Glutamatergic neuron (in vitro differentiated cells): ENCODE data around the gene ZNF296. TPM values are rescaled to one million over a fixed set of nuclear protein-coding genes. Genes with fewer than 3 reads are reported as not detected.

Experiments
- DNase-seq: peaks from one replicate; pipeline ENCODE4 v3.0.0; 2022
- H3K27ac Mint-ChIP-seq: one replicate; pipeline ENCODE4 v1.8.0; 2020; ENCODE audit warnings: mild to moderate bottlenecking, mixed read lengths, inconsistent platforms; ENCODE audit not compliant: unreplicated experiment
- H3K27me3 Mint-ChIP-seq: one replicate; pipeline ENCODE4 v1.8.0; 2020; ENCODE audit warnings: mild to moderate bottlenecking, moderate library complexity, mixed read lengths, inconsistent platforms; ENCODE audit not compliant: unreplicated experiment
- H3K36me3 Mint-ChIP-seq: one replicate; pipeline ENCODE4 v1.8.0; 2020; ENCODE audit warnings: mild to moderate bottlenecking, mixed read lengths, inconsistent platforms; ENCODE audit not compliant: unreplicated experiment
- H3K4me1 Mint-ChIP-seq: one replicate; pipeline ENCODE4 v1.8.0; 2020; ENCODE audit warnings: mild to moderate bottlenecking, low read depth, mixed read lengths, inconsistent platforms; ENCODE audit not compliant: unreplicated experiment
- H3K4me3 Mint-ChIP-seq: one replicate; pipeline ENCODE4 v1.8.0; 2020; ENCODE audit warnings: mild to moderate bottlenecking, mixed read lengths, inconsistent platforms; ENCODE audit not compliant: unreplicated experiment
- H3K9me3 Mint-ChIP-seq: one replicate; pipeline ENCODE4 v1.8.0; 2020; ENCODE audit warnings: mild to moderate bottlenecking, moderate library complexity, mixed read lengths, inconsistent platforms; ENCODE audit not compliant: unreplicated experiment
- total RNA-seq: library from RNA; stranded (reverse); fragmentation: NEBNext Ultra II Directional; extraction: Animal tissue kit (Norgen Biotek cat#: 25700); gene quantifications from one replicate; pipeline ENCODE4 v1.2.1, GENCODE V29; 2021; ENCODE audit not compliant: unreplicated experiment
- TF ChIP-seq, protein P1 (sequence below): fragments of 200-600 bp; sonication (generic); IDR thresholded peaks from one replicate; pipeline ENCODE4 v1.5.0; 2021; ENCODE audit not compliant: partially characterized antibody, unreplicated experiment

The ZNF296 gene
- total RNA-seq, 1 donor from 2014 or later, result 6.3 TPM

DNA sequence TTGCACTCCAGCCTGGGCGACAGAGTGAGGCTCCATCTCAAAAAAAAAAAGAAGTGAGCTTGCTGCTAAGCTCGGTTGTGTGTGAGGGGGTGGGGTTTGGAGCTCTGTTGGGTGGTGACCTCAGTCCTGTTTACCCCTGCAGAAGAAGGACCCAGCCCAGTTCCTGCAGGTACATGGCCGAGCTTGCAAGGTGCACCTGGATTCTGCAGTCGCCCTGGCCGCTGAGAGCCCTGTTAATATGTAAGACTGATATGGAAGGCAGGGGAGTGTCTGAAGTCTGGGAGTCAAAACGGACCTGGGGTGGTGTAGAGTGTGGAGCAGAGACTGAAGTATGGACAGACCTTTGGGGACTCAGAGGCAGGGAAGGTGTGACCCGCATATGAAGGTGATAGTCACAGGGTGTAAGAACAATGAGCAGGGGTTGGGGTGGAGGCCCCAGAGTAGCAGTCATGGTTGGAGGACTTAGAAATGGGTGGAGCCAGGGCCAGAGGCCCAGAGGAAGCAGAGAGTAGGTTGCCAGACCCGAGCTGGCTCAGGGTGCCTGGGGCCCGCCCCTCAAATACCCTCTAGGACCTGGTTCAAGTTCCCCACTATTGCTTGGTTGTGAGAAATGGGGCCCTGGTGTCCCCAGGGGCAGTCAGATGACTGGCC is 24.2 kb downstream of the ZNF296 start:
- Mint-ChIP-seq H3K9me3 (peaks cover 2% of the 10 kb centered on the region), H3K4me3 (no peak overlapping the region), H3K36me3 (no peaks in the 10 kb centered on the region), H3K27ac (peak overlapping the region; percentile 7), H3K27me3 (peaks cover 3% of the 10 kb centered on the region), H3K4me1 (peaks cover 4% of the 10 kb centered on the region)
- TF ChIP-seq, protein P1, sequence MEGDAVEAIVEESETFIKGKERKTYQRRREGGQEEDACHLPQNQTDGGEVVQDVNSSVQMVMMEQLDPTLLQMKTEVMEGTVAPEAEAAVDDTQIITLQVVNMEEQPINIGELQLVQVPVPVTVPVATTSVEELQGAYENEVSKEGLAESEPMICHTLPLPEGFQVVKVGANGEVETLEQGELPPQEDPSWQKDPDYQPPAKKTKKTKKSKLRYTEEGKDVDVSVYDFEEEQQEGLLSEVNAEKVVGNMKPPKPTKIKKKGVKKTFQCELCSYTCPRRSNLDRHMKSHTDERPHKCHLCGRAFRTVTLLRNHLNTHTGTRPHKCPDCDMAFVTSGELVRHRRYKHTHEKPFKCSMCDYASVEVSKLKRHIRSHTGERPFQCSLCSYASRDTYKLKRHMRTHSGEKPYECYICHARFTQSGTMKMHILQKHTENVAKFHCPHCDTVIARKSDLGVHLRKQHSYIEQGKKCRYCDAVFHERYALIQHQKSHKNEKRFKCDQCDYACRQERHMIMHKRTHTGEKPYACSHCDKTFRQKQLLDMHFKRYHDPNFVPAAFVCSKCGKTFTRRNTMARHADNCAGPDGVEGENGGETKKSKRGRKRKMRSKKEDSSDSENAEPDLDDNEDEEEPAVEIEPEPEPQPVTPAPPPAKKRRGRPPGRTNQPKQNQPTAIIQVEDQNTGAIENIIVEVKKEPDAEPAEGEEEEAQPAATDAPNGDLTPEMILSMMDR, result no peak
- no peak for DNase-seq

DNA sequence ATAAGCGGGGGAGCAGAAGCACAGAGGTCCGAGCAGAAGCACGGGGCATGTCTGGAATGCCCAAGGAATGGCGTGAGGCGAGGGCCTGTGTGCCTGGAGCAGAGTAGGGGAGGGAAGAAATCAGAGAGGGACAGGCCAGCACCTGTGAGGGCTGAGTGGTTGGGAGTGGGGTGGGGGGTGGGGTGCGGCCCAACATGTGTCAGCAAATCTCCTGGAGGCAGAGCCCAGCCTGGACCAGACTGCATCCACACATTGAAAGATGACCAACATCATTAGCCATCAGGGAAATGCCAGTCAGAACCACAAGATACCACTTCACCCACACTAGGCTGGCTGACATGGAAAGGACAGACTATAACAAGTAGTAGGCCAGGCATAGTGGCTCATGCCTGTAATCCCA is 26.2 kb downstream of the ZNF296 start:
- H3K27ac Mint-ChIP-seq, result no peak overlapping the region

DNA sequence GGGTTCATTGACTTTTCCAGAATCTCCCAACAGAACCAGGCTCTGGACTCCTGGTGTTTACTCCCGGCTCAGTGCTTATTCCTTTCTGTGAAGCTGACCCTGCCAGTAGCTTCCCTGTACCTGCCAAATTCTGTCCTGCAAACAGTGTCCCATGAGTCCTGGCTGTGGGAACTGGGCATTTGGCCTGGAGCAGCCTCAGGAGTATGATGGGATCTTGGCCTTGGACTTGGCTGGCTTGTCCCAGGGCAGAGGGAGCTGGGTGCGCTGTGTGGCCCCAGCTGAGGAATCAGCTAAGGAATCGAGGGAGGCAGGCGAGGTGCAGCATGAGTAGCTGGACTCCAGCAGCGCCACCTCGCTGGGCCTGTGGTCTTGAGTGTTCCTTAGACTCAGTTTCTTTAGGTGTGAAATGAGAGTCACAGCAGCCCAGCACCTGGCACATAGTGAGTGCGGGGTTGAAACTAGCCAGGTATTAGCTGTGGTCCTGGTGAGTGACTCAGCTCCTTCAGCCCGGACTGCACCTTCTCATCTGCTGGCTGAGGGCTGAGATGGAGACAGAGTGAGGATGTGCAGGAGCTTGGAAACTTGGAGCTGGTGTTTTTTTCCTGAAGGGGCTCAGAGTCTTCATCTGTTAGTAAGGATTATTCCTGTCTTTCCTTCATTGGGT is 27.1 kb downstream of the ZNF296 start:
- DNase-seq, result no peak
- Mint-ChIP-seq H3K27ac (no peak overlapping the region), H3K4me3 (no peak overlapping the region), H3K4me1 (peaks cover 4% of the 10 kb centered on the region), H3K27me3 (peaks cover 3% of the 10 kb centered on the region), H3K9me3 (no peaks in the 10 kb centered on the region), H3K36me3 (no peaks in the 10 kb centered on the region)
- TF ChIP-seq, protein P1, result no peak

More for the DNA sequence above, 26.2 kb downstream of the ZNF296 start:
- H3K4me1 Mint-ChIP-seq, result peaks cover 4% of the 10 kb centered on the region
- no peak overlapping the region for H3K4me3 Mint-ChIP-seq
- TF ChIP-seq, protein P1, result no peak
- H3K27me3 Mint-ChIP-seq, result peaks cover 3% of the 10 kb centered on the region
- no peaks in the 10 kb centered on the region for H3K9me3 Mint-ChIP-seq
- H3K36me3 Mint-ChIP-seq, result no peaks in the 10 kb centered on the region
- no peak for DNase-seq

DNA sequence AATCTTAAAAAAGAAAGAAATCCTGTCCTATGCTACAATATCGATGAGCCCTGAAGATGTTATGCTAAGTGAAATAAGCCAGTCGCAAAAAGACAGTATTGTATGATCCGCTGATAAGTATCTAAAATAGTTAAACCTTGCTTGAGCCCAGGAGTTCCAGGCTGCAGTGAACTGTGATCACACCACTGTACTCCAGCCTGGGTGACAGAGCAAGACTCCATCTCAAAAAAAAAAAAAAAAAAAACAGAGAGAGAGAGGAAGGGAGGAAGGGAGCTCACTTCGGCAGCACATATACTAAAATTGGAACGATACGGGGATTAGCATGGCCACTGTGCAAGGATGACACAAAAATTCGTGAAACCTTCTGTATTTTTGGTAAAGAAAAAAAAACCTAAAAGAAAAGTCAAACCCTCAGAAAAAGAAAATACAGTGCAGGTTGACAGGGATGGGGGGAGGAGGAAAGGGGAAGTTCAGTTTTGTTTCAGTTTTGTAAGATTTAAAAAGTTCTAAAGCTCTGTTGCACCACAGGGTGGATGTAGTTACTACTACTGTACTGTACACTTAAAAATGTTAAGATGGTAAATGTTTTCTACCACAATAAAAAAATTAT is 29.0 kb downstream of the ZNF296 start:
- TF ChIP-seq, protein P1, result no peak
- H3K9me3 Mint-ChIP-seq, result no peaks in the 10 kb centered on the region
- H3K4me1 Mint-ChIP-seq, result peaks cover 4% of the 10 kb centered on the region

DNA sequence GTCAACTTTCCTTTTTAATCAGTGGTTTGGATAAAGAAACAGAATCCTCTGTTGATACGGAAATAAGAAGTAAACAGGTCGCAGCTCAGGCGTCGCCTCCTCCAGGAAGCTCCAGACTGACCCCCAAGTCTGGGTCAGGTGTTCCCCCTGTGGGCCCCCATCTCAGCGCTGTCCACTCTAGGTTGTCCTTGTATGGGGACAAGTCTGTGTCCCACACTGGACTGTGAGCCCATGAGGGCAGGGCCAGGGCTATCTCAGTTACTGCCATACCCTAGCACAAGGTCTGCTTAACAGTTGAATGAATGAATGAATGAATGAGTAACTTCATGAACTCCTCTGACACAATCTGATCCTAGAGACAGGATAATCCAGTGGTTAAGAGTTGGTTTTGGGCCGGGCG is 29.9 kb downstream of the ZNF296 start:
- H3K4me1 Mint-ChIP-seq, result peaks cover 1% of the 10 kb centered on the region
- DNase-seq, result no peak
- peaks cover 3% of the 10 kb centered on the region for H3K27me3 Mint-ChIP-seq
- no peak overlapping the region for H3K27ac Mint-ChIP-seq
- H3K4me3 Mint-ChIP-seq, result no peak overlapping the region
- TF ChIP-seq, protein P1, result no peak
- H3K9me3 Mint-ChIP-seq, result no peaks in the 10 kb centered on the region
- H3K36me3 Mint-ChIP-seq, result no peaks in the 10 kb centered on the region

More for the DNA sequence above, 29.0 kb downstream of the ZNF296 start:
- Mint-ChIP-seq H3K4me3 (no peak overlapping the region), H3K36me3 (no peaks in the 10 kb centered on the region), H3K27ac (no peak overlapping the region), H3K27me3 (peaks cover 3% of the 10 kb centered on the region)
- DNase-seq, result no peak
